ENCODE measurements around the gene RHOV.

RHOV gene

GRCh38 chr15:40902605-40903561 lies 28.8 kb upstream of the RHOV start:
- DNase-seq: no peak

- DNase-seq: no peak
Observed at GRCh38 chr15:40901053-40901443, 27.0 kb upstream of the RHOV start.

GRCh38 chr15:40900256-40901052 lies 26.4 kb upstream of the RHOV start:
- no peak for DNase-seq

- no peak for DNase-seq
Observed at GRCh38 chr15:40899536-40900207, 25.6 kb upstream of the RHOV start.

- DNase-seq: peak; percentile 57
Observed at GRCh38 chr15:40894681-40895448, 20.8 kb upstream of the RHOV start.

- DNase-seq: peak; percentile 97
Observed at GRCh38 chr15:40893733-40894680, 20.0 kb upstream of the RHOV start, which contains the start of gene VPS18. TSS of gene VPS18 (plus strand) at chr15:40894450. CDS start at chr15:40894769, 319 bp downstream.

GRCh38 chr15:40893019-40893670 lies 19.1 kb upstream of the RHOV start:
- DNase-seq: no peak

GRCh38 chr15:40892447-40893012 lies 18.5 kb upstream of the RHOV start:
- DNase-seq: no peak

- DNase-seq: no peak
Observed at GRCh38 chr15:40891810-40892446, 17.9 kb upstream of the RHOV start.

GRCh38 chr15:40891138-40891537 lies 17.1 kb upstream of the RHOV start:
- no peak for DNase-seq

- DNase-seq: no peak
Observed at GRCh38 chr15:40889112-40889511, 15.1 kb upstream of the RHOV start.

GRCh38 chr15:40886586-40886985 lies 12.6 kb upstream of the RHOV start:
- no peak for DNase-seq

- DNase-seq: no peak
Observed at GRCh38 chr15:40881351-40881750, 7.3 kb upstream of the RHOV start.

- DNase-seq: no peak
Observed at GRCh38 chr15:40879609-40880008, 5.6 kb upstream of the RHOV start.

- DNase-seq: no peak
Observed at GRCh38 chr15:40878785-40879184, 4.8 kb upstream of the RHOV start.

- no peak for DNase-seq
Observed at GRCh38 chr15:40877694-40878093, 3.7 kb upstream of the RHOV start.

GRCh38 chr15:40875991-40876730 lies 2.1 kb upstream of the RHOV start:
- no peak for DNase-seq

GRCh38 chr15:40872791-40873693 lies 992 bp downstream of the RHOV start:
- no peak for DNase-seq
